GM18498 (cell line): ENCODE results near the gene PTPRJ.
"Not testable (repeated sequence)": the region's sequence is repeated elsewhere in the genome, so short reads cannot be mapped to it uniquely, and the experiment has no call there.

Source experiments
- ATAC-seq: cut with Tn5 transposase; IDR thresholded peaks from one replicate; pipeline ENCODE4 v1.9.1; 2021; ENCODE audit warnings: mild to moderate bottlenecking, moderate library complexity; ENCODE audit not compliant: unreplicated experiment

The PTPRJ gene

DNA sequence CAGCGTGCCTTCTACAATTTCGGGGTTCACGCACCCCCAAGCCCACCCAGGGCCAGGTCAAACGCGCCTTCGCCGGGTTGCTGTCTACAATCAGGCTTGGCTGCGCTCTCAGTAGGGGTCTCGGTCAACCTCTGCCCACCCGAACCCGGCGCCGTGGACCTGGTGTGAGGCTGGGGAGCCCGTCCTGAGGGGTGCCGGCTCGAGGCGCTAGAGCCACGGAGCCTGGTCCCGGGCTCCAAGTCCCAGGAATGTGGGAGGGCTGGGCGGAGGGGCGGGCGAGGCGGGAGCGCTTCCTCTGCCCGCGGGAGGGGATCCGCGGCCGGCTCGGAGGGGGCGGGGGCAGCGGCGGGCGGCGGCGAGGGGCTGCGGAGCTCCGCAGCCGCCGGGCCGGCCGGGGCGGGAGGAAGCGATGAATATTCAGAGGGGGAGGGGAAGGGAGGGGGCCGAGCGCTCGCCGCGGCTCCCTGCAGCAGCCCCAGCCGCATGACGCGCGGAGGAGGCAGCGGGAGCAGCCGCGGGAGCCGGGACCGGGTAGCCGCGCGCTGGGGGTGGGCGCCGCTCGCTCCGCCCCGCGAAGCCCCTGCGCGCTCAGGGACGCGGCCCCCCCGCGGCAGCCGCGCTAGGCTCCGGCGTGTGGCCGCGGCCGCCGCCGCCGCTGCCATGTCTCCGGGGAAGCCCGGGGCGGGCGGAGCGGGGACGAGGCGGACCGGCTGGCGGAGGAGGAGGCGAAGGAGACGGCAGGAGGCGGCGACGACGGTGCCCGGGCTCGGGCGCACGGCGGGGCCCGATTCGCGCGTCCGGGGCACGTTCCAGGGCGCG, at the start of gene PTPRJ:
Gene PTPRJ, plus strand, starts transcription at position 472 of the 819 bp plus-strand sequence. CDS start 354 bp downstream, outside the sequence.
- peak; percentile 70 for ATAC-seq

DNA sequence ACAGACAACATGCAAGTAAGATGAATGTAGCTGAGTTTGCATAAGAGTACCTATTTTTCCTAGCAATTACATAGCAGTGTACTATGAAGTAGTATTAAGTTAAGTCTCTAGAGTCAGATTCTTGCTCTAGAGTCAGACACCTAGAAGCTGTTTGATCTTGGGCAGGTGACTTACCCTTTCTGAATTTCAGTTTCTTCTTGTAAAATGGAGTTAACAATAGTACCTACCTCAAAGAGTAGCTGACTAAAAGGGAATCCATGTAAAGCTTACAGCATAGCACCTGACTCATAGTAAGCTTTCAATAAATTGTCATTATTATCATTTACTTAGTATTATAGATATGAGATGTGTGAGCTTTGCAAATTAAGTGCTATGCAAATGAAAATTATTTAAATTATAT, 47.8 kb upstream of the PTPRJ start:
- ATAC-seq, result no peak

DNA sequence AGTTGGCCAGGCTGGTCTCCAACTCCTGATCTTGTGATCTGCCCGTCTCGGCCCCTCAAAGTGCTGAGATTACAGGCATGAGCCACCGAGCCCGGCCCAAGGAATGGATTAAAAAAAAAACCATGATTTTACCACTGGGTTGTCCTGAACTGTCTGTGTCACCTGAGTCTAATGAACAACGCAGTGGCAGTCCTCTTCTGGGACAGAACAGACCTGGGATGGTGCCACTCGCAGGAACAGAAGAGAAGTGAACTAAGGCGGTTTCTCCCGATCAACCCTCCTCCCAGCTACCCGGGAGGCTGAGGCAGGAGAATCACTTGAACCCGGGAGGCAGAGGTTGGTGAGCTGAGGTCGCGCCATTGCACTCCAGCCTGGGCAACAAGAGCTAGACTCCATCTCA, 46.6 kb upstream of the PTPRJ start:
- not testable (repeated sequence) for ATAC-seq

- ATAC-seq, result no peak
Measured at GRCh38 chr11:47938791-47939560, 41.4 kb upstream of the PTPRJ start.

GRCh38 chr11:47940904-47941649, 39.3 kb upstream of the PTPRJ start:
- ATAC-seq, result no peak

- no peak for ATAC-seq
Measured at GRCh38 chr11:47941907-47942558, 38.3 kb upstream of the PTPRJ start.

GRCh38 chr11:47943721-47944586, 36.4 kb upstream of the PTPRJ start:
- ATAC-seq, result no peak

GRCh38 chr11:47944632-47945031, 35.7 kb upstream of the PTPRJ start:
- ATAC-seq, result no peak

- no peak for ATAC-seq
Measured at GRCh38 chr11:47946682-47947559, 33.4 kb upstream of the PTPRJ start.

GRCh38 chr11:47948137-47948536, 32.2 kb upstream of the PTPRJ start:
- ATAC-seq, result no peak

DNA sequence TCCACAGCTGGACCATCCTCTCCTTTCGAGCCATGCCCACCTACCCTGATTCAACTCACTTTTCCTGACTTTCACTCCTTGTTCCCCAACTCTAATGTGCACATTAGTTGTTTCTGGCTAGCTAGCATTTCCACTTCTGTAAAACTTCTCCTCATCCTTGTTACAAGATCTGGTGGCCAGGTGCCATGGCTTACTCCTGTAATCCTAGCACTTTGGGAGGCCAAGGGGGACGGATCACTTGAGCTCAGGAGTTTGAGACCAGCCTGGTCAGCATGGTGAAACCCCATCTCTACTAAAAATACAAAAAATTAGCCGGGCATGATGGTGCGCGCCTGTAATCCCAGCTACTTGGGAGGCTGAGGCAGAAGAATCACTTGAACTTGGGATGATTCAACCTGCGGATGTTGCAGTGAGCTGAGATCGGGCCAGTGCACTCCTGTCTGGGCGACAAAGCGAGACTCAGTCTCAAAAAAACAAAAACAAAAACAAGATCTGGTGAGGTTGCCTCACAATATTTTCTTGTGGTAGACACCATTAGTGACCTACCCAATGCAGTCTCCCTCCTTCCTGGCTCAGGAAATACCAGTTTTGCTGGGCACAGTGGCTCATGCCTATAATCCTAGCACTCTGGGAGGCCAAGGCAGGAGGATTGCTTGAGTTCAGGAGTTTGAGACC, 31.2 kb upstream of the PTPRJ start:
- ATAC-seq, result not testable (repeated sequence)

GRCh38 chr11:47950396-47950795, 30.0 kb upstream of the PTPRJ start:
- ATAC-seq, result peak; percentile 75

DNA sequence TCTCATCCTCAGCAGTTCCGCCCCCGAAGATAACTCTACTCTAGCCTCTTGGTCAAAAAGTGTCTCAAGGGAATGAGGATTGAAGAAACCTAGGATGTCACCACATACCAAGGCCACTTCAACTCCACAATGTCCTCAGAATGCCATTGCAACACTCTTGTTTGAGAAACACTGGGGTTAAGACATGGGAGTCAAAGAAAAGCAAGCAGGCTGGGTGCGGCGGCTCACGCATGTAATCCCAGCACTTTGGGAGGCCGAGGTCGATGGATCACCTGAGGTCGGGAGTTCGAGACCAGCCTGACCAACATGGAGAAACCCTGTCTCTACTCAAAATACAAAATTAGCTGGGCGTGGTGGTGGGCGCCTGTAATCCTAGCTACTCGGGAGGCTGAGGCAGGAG, 28.9 kb upstream of the PTPRJ start:
- not testable (repeated sequence) for ATAC-seq

DNA sequence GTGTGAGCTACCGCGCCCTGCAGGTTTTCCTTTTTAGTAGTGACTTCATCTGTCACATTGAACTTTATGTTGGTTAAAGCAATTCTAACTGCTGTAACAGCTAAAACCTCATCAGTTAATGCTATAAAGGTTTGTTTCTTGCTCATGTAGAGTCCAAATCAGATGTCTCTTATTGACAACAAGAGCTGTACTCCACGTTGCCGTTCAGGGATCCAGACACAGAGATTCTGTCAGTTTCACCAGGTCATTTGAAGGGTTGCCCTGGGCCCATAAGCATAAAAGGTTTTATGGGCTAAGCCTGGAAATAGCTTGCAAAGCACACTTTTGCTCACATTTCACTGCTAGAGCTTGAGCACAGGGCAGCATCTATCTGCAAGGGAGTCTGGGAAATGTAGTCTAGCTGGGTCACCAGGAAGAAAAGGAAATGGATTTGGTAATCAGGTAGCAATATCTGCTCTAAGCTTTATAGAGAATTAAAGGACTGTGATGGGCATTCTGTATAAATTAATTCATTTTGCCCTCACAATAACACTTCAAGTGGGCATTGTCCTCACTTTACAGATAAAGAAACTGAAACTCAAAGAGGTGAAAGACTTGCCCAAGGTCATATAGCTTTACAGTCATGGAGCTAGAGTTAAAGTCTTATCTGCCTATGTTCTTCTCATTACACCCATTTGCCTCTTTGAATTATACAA, 25.2 kb upstream of the PTPRJ start:
- no peak for ATAC-seq

- no peak for ATAC-seq
Measured at GRCh38 chr11:47960015-47960414, 20.3 kb upstream of the PTPRJ start.

- no peak for ATAC-seq
Measured at GRCh38 chr11:47961383-47961782, 19.0 kb upstream of the PTPRJ start.

DNA sequence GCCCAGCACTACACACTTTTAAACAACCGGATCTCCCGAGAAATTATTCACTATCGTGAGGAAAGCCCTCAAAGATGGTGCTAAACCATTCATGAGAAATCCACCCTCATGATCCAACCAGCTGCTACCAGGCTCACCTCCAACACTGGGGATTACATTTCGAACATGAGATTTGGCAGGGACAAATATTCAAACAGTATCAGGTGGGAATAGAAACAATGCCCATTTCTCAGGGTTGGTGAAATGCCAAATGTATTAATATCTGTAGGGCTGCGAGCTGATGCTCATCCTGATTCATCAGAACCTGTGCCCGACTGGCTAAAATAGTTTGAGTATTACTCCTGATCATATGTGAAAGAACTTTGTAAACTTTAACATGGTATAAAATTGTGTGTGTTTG, 15.8 kb upstream of the PTPRJ start:
- ATAC-seq, result no peak
